ENCODE data around the gene DGKE. TPM values are rescaled to one million over a fixed set of nuclear protein-coding genes. Genes with fewer than 3 reads are reported as not detected.

The DGKE gene
- total and polyA plus RNA-seq, 2 of the 13 experiments (the other 11 are each of a cell fraction or from before 2014, with no cell fraction given), result 3.2 to 5.3 TPM

DNA sequence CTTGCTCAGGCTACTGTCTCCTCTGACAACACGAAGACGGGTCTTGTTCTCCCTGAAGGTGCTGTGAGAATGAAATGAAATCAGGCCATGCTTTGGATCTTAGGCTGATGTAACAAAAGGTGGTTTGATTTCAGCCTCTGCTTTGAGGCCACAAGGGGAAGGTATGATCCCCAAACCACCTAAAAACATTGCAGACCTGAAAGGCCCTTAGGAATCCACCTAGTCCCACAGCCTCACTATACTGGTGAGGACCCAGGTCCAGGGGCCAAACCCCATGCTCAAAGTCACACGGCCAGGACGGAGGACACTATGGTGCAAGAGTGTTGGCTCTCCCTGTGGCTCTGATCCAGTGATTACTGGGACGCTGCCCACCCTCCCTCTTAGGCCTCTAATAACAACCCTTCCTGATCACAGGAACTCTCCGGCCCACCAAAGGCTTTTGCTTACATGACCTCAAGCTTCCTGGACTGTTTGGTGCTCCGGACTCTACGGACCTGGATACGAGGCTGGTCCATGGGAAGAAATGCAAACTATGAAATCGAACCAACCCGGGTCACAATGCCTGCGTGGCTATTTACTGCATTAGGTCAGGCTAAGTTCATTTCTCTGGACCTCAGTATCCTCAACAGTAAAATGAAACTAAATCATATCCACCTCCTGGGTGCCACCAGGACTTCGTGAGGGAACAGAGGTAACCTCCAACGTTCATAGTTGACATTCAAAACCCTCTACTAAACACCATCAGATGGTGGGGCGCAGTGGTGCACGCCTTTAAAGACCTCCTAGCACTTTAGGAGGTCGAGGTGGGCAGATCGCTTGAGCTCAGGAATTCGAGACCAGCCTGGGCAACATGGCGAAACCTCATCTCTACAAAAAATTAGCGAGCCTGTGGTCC is 78.4 kb downstream of the DGKE start (continued):
- TF ChIP-seq FOXK1 (CRISPR knock-in tag; IDR thresholded peaks at IDR 0.05; ENCODE audit: borderline replicate concordance, low read depth), result no peak
- TF ChIP-seq ZNF788 (CRISPR knock-in tag; IDR thresholded peaks at IDR 0.05; ENCODE audit: borderline replicate concordance), result no peak
- no peak for TF ChIP-seq HOXA5 (CRISPR knock-in tag; IDR thresholded peaks at IDR 0.05)
- no peak for TF ChIP-seq ZNF776 (CRISPR knock-in tag; IDR thresholded peaks at IDR 0.05)
- TF ChIP-seq, protein P1, sequence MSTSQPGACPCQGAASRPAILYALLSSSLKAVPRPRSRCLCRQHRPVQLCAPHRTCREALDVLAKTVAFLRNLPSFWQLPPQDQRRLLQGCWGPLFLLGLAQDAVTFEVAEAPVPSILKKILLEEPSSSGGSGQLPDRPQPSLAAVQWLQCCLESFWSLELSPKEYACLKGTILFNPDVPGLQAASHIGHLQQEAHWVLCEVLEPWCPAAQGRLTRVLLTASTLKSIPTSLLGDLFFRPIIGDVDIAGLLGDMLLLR (CRISPR knock-in tag; IDR thresholded peaks at IDR 0.05), result no peak
- TF ChIP-seq GLI4 (CRISPR knock-in tag; IDR thresholded peaks at IDR 0.05; ENCODE audit: borderline replicate concordance), result no peak
- TF ChIP-seq ZNF672 (CRISPR knock-in tag; IDR thresholded peaks at IDR 0.05), result no peak
- TF ChIP-seq, protein P2, sequence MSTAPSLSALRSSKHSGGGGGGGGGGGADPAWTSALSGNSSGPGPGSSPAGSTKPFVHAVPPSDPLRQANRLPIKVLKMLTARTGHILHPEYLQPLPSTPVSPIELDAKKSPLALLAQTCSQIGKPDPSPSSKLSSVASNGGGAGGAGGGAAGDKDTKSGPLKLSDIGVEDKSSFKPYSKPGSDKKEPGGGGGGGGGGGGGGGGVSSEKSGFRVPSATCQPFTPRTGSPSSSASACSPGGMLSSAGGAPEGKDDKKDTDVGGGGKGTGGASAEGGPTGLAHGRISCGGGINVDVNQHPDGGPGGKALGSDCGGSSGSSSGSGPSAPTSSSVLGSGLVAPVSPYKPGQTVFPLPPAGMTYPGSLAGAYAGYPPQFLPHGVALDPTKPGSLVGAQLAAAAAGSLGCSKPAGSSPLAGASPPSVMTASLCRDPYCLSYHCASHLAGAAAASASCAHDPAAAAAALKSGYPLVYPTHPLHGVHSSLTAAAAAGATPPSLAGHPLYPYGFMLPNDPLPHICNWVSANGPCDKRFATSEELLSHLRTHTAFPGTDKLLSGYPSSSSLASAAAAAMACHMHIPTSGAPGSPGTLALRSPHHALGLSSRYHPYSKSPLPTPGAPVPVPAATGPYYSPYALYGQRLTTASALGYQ (CRISPR knock-in tag; IDR thresholded peaks at IDR 0.05), result 0 out of 2 replicates have a peak, but pooled peaks have one; percentile 16
- TF ChIP-seq ZNF552 (CRISPR knock-in tag; IDR thresholded peaks at IDR 0.05; ENCODE audit: borderline replicate concordance), result peak; percentile 10; the same call in 1 of the 2 replicates
- no peak for TF ChIP-seq GATAD1 (CRISPR knock-in tag; IDR thresholded peaks at IDR 0.05)
- no peak for TF ChIP-seq SMARCE1 (IDR thresholded peaks at IDR 0.05; ENCODE audit: borderline replicate concordance)
- TF ChIP-seq RBM39 (IDR thresholded peaks at IDR 0.05; ENCODE audit: low read depth, low read length, poor library complexity, severe bottlenecking), result no peak
- no peak for TF ChIP-seq ZNF841 (CRISPR knock-in tag; IDR thresholded peaks at IDR 0.05; ENCODE audit: borderline replicate concordance)
- no peak for TF ChIP-seq RNF2 (conservative IDR thresholded peaks at IDR 0.05; ENCODE audit: low read depth)
- TF ChIP-seq ZNF251 (CRISPR knock-in tag; IDR thresholded peaks at IDR 0.05), result no peak
- TF ChIP-seq, protein P3, sequence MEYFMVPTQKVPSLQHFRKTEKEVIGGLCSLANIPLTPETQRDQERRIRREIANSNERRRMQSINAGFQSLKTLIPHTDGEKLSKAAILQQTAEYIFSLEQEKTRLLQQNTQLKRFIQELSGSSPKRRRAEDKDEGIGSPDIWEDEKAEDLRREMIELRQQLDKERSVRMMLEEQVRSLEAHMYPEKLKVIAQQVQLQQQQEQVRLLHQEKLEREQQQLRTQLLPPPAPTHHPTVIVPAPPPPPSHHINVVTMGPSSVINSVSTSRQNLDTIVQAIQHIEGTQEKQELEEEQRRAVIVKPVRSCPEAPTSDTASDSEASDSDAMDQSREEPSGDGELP (IDR thresholded peaks at IDR 0.05; ENCODE audit: borderline replicate concordance, low read depth), result no peak
- no peak for TF ChIP-seq ZNF7 (CRISPR knock-in tag; IDR thresholded peaks at IDR 0.05)
- no peak for TF ChIP-seq MAFF (IDR thresholded peaks at IDR 0.05; ENCODE audit: low read depth, low read length)
- no peak for TF ChIP-seq ZNF83 (CRISPR knock-in tag; IDR thresholded peaks at IDR 0.05; ENCODE audit: borderline replicate concordance)
- TF ChIP-seq ZNF292 (CRISPR knock-in tag; IDR thresholded peaks at IDR 0.05; ENCODE audit: borderline replicate concordance, low read depth), result no peak
- TF ChIP-seq, protein P4, sequence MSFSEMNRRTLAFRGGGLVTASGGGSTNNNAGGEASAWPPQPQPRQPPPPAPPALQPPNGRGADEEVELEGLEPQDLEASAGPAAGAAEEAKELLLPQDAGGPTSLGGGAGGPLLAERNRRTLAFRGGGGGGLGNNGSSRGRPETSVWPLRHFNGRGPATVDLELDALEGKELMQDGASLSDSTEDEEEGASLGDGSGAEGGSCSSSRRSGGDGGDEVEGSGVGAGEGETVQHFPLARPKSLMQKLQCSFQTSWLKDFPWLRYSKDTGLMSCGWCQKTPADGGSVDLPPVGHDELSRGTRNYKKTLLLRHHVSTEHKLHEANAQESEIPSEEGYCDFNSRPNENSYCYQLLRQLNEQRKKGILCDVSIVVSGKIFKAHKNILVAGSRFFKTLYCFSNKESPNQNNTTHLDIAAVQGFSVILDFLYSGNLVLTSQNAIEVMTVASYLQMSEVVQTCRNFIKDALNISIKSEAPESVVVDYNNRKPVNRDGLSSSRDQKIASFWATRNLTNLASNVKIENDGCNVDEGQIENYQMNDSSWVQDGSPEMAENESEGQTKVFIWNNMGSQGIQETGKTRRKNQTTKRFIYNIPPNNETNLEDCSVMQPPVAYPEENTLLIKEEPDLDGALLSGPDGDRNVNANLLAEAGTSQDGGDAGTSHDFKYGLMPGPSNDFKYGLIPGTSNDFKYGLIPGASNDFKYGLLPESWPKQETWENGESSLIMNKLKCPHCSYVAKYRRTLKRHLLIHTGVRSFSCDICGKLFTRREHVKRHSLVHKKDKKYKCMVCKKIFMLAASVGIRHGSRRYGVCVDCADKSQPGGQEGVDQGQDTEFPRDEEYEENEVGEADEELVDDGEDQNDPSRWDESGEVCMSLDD (CRISPR knock-in tag; IDR thresholded peaks at IDR 0.05; ENCODE audit: borderline replicate concordance), result no peak
- 0 out of 2 replicates have a peak, but pooled peaks have one; percentile 29 for TF ChIP-seq DNMT3B (CRISPR knock-in tag; conservative IDR thresholded peaks at IDR 0.05)
- TF ChIP-seq ZNF780A (CRISPR knock-in tag; IDR thresholded peaks at IDR 0.05), result no peak

Data from HepG2 (cell line).